ENCODE data around the gene KLHL29. TPM values are rescaled to one million over a fixed set of nuclear protein-coding genes. Genes with fewer than 3 reads are reported as not detected.
A peak's percentile ranks its signal among the peaks of the same experiment; 100 is the strongest.

Gene KLHL29
- total RNA-seq, 1 donor from 2014 or later, result 5.5 TPM

DNA sequence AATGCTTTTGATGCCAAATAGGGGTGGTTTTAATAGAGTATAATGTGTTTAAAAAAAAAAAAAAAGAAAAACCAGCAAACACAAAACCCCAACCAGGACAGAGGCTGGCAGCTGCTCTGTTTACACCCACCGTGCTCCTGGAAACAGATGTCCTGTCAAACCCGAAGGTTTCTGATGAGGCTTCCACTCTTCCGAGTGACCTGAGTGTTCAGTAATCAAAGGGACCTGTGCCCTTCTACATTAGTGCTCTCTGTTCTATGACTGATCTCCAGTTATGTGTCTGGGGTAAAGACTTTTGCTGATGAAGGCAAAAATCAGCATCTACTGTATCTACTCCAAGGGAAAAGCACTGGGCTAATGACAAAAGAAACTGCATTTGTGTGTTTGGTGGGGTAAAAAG, 3.5 kb upstream of the KLHL29 start:
- Histone ChIP-seq H3K36me3 (ENCODE audit: insufficient read depth, low read length) (no peaks in the 10 kb centered on the region), H3K4me3 (ENCODE audit: insufficient read depth, low read depth, low read length) (no peak overlapping the region), H2AFZ (ENCODE audit: low read depth, low read length) (no peak overlapping the region), H3K27ac (ENCODE audit: low read depth, low read length) (no peak overlapping the region), H3K79me2 (ENCODE audit: insufficient read depth, low read length) (no peaks in the 10 kb centered on the region), H3K4me1 (ENCODE audit: insufficient read depth, low read length) (peaks cover 20% of the 10 kb centered on the region), H3K4me2 (ENCODE audit: low read length) (no peak overlapping the region), H3K9me3 (ENCODE audit: insufficient read depth, low read depth, low read length) (no peaks in the 10 kb centered on the region), H3K27me3 (ENCODE audit: insufficient read depth, low read length) (peaks cover 5% of the 10 kb centered on the region), H3K9ac (ENCODE audit: low read length) (no peak overlapping the region), H4K20me1 (ENCODE audit: insufficient read depth, low read length) (peaks cover 4% of the 10 kb centered on the region)
- peaks cover 10% of the 10 kb centered on the region for H3K4me1 Mint-ChIP-seq (ENCODE audit: low read depth, unreplicated experiment)
- H3K27ac Mint-ChIP-seq (ENCODE audit: unreplicated experiment), result peak overlapping the region; percentile 73
- TF ChIP-seq, protein P1, sequence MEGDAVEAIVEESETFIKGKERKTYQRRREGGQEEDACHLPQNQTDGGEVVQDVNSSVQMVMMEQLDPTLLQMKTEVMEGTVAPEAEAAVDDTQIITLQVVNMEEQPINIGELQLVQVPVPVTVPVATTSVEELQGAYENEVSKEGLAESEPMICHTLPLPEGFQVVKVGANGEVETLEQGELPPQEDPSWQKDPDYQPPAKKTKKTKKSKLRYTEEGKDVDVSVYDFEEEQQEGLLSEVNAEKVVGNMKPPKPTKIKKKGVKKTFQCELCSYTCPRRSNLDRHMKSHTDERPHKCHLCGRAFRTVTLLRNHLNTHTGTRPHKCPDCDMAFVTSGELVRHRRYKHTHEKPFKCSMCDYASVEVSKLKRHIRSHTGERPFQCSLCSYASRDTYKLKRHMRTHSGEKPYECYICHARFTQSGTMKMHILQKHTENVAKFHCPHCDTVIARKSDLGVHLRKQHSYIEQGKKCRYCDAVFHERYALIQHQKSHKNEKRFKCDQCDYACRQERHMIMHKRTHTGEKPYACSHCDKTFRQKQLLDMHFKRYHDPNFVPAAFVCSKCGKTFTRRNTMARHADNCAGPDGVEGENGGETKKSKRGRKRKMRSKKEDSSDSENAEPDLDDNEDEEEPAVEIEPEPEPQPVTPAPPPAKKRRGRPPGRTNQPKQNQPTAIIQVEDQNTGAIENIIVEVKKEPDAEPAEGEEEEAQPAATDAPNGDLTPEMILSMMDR (IDR thresholded peaks at IDR 0.05; ENCODE audit: insufficient read depth, low read depth, low read length), result no peak
- TF ChIP-seq EZH2 (IDR thresholded peaks at IDR 0.05; ENCODE audit: insufficient read depth, low read length), result no peak
- H3K36me3 Mint-ChIP-seq (ENCODE audit: low read depth, unreplicated experiment), result no peaks in the 10 kb centered on the region
- H3K27me3 Mint-ChIP-seq (ENCODE audit: low read depth, unreplicated experiment), result peaks cover 28% of the 10 kb centered on the region
- no peaks in the 10 kb centered on the region for H3K9me3 Mint-ChIP-seq (ENCODE audit: unreplicated experiment)
- no peak overlapping the region for H3K4me3 Mint-ChIP-seq (ENCODE audit: unreplicated experiment)
- DNase-seq (ENCODE audit: low read depth) (no peak), FAIRE-seq (no peak)

- Mint-ChIP-seq H3K4me3 (ENCODE audit: unreplicated experiment) (no peak overlapping the region), H3K27me3 (ENCODE audit: low read depth, unreplicated experiment) (peaks cover 33% of the 10 kb centered on the region), H3K9me3 (ENCODE audit: unreplicated experiment) (no peaks in the 10 kb centered on the region), H3K36me3 (ENCODE audit: low read depth, unreplicated experiment) (no peaks in the 10 kb centered on the region), H3K27ac (ENCODE audit: unreplicated experiment) (no peak overlapping the region), H3K4me1 (ENCODE audit: low read depth, unreplicated experiment) (peaks cover 10% of the 10 kb centered on the region)
- no peak overlapping the region for H3K9ac ChIP-seq (ENCODE audit: low read length)
- H3K36me3 ChIP-seq (ENCODE audit: insufficient read depth, low read length), result no peaks in the 10 kb centered on the region
- H3K4me1 ChIP-seq (ENCODE audit: insufficient read depth, low read length), result peaks cover 26% of the 10 kb centered on the region
- peaks cover 10% of the 10 kb centered on the region for H4K20me1 ChIP-seq (ENCODE audit: insufficient read depth, low read length)
- DNase-seq (ENCODE audit: low read depth) (no peak), FAIRE-seq (no peak)
- no peaks in the 10 kb centered on the region for H3K9me3 ChIP-seq (ENCODE audit: insufficient read depth, low read depth, low read length)
- H3K27ac ChIP-seq (ENCODE audit: low read depth, low read length), result no peak overlapping the region
- H3K4me2 ChIP-seq (ENCODE audit: low read length), result no peak overlapping the region
- no peak overlapping the region for H2AFZ ChIP-seq (ENCODE audit: low read depth, low read length)
- H3K4me3 ChIP-seq (ENCODE audit: insufficient read depth, low read depth, low read length), result no peak overlapping the region
- TF ChIP-seq EZH2 (IDR thresholded peaks at IDR 0.05; ENCODE audit: insufficient read depth, low read length), result no peak
- TF ChIP-seq, protein P1 (IDR thresholded peaks at IDR 0.05; ENCODE audit: insufficient read depth, low read depth, low read length), result no peak
- no peaks in the 10 kb centered on the region for H3K79me2 ChIP-seq (ENCODE audit: insufficient read depth, low read length)
- H3K27me3 ChIP-seq (ENCODE audit: insufficient read depth, low read length), result peaks cover 16% of the 10 kb centered on the region
Measured at GRCh38 chr2:23383100-23383499, 1.9 kb upstream of the KLHL29 start.

- Histone ChIP-seq H2AFZ (ENCODE audit: low read depth, low read length) (peak overlapping the region; percentile 87), H3K79me2 (ENCODE audit: insufficient read depth, low read length) (no peaks in the 10 kb centered on the region), H3K27me3 (ENCODE audit: insufficient read depth, low read length) (peaks cover 32% of the 10 kb centered on the region), H3K4me3 (ENCODE audit: insufficient read depth, low read depth, low read length) (peak overlapping the region; percentile 60), H3K9me3 (ENCODE audit: insufficient read depth, low read depth, low read length) (no peaks in the 10 kb centered on the region), H3K4me2 (ENCODE audit: low read length) (peak overlapping the region; percentile 97), H3K9ac (ENCODE audit: low read length) (peak overlapping the region; percentile 64), H3K36me3 (ENCODE audit: insufficient read depth, low read length) (no peaks in the 10 kb centered on the region), H3K4me1 (ENCODE audit: insufficient read depth, low read length) (peaks cover 26% of the 10 kb centered on the region), H3K27ac (ENCODE audit: low read depth, low read length) (no peak overlapping the region), H4K20me1 (ENCODE audit: insufficient read depth, low read length) (peaks cover 16% of the 10 kb centered on the region)
- no peak overlapping the region for H3K4me3 Mint-ChIP-seq (ENCODE audit: unreplicated experiment)
- TF ChIP-seq, protein P1 (IDR thresholded peaks at IDR 0.05; ENCODE audit: insufficient read depth, low read depth, low read length), result no peak
- no peak for TF ChIP-seq EZH2 (IDR thresholded peaks at IDR 0.05; ENCODE audit: insufficient read depth, low read length)
- no peak overlapping the region for H3K27ac Mint-ChIP-seq (ENCODE audit: unreplicated experiment)
- H3K4me1 Mint-ChIP-seq (ENCODE audit: low read depth, unreplicated experiment), result peaks cover 17% of the 10 kb centered on the region
- no peak for FAIRE-seq
- H3K9me3 Mint-ChIP-seq (ENCODE audit: unreplicated experiment), result no peaks in the 10 kb centered on the region
- DNase-seq (ENCODE audit: low read depth), result peak; percentile 16
- no peaks in the 10 kb centered on the region for H3K36me3 Mint-ChIP-seq (ENCODE audit: low read depth, unreplicated experiment)
- H3K27me3 Mint-ChIP-seq (ENCODE audit: low read depth, unreplicated experiment), result peaks cover 51% of the 10 kb centered on the region
Measured at GRCh38 chr2:23385351-23385747, 370 bp downstream of the KLHL29 start.
